Ishikawa (cell line): ENCODE measurements around the gene TXNRD1.

ENCODE experiments used
- CEBPB ChIP-seq: IDR thresholded peaks from 2 replicates; pipeline ENCODE4 v1.6.1; 2012
- CREB1 ChIP-seq: IDR thresholded peaks from 2 replicates; pipeline ENCODE4 v1.6.1; 2012; ENCODE audit warnings: low read depth
- EGR1 ChIP-seq: IDR thresholded peaks from 2 replicates; pipeline ENCODE4 v1.6.1; 2012
- EP300 ChIP-seq: IDR thresholded peaks from 2 replicates; pipeline ENCODE4 v1.6.1; 2012; ENCODE audit warnings: borderline replicate concordance
- FOXM1 ChIP-seq: IDR thresholded peaks from 2 replicates; pipeline ENCODE4 v1.6.1; 2012; ENCODE audit warnings: low read depth, borderline replicate concordance
- MAX ChIP-seq: IDR thresholded peaks from 2 replicates; pipeline ENCODE4 v1.6.1; 2012
- NFIC ChIP-seq: IDR thresholded peaks from 2 replicates; pipeline ENCODE4 v1.6.1; 2012
- RAD21 ChIP-seq: IDR thresholded peaks from 2 replicates; pipeline ENCODE4 v1.6.1; 2012; ENCODE audit warnings: low read depth
- REST ChIP-seq: IDR thresholded peaks from 2 replicates; pipeline ENCODE4 v1.6.1; 2012; ENCODE audit warnings: low read depth, mild to moderate bottlenecking
- TAF1 ChIP-seq: IDR thresholded peaks from 2 replicates; pipeline ENCODE4 v1.6.1; 2012; ENCODE audit warnings: low read depth, mild to moderate bottlenecking
- TCF12 ChIP-seq: IDR thresholded peaks from 2 replicates; pipeline ENCODE4 v1.6.1; 2012; ENCODE audit warnings: low read depth
- TEAD4 ChIP-seq: IDR thresholded peaks from 2 replicates; pipeline ENCODE4 v1.6.1; 2012
- USF1 ChIP-seq: IDR thresholded peaks from 2 replicates; pipeline ENCODE4 v1.6.1; 2012
- YY1 ChIP-seq: IDR thresholded peaks from 2 replicates; pipeline ENCODE4 v1.6.1; 2012; ENCODE audit warnings: low read depth
- ZBTB7A ChIP-seq: IDR thresholded peaks from 2 replicates; pipeline ENCODE4 v1.6.1; 2012; ENCODE audit warnings: low read depth

TXNRD1 gene

GRCh38 chr12:104168596-104168995 is 47.0 kb upstream of the TXNRD1 start:
- TF ChIP-seq TAF1 (no peak), USF1 (no peak), ZBTB7A (no peak), CREB1 (no peak), RAD21 (no peak), FOXM1 (no peak), REST (no peak), NFIC (no peak), EGR1 (no peak), YY1 (no peak), MAX (no peak), CEBPB (no peak), EP300 (no peak), TCF12 (no peak), TEAD4 (no peak)

GRCh38 chr12:104171785-104172569 is 43.6 kb upstream of the TXNRD1 start:
- TF ChIP-seq USF1 (no peak), EP300 (no peak), FOXM1 (no peak), ZBTB7A (no peak), NFIC (no peak), EGR1 (no peak), CEBPB (no peak), CREB1 (no peak), YY1 (no peak)

- no peak for TF ChIP-seq RAD21
- TF ChIP-seq TAF1, result no peak
- TF ChIP-seq REST, result no peak
- no peak for TF ChIP-seq FOXM1
- TF ChIP-seq EGR1, result no peak
- TF ChIP-seq ZBTB7A, result no peak
- no peak for TF ChIP-seq USF1
Observed at GRCh38 chr12:104172570-104172947, 43.0 kb upstream of the TXNRD1 start.

- TF ChIP-seq YY1, result no peak
Observed at GRCh38 chr12:104175726-104176247, 39.8 kb upstream of the TXNRD1 start.

- no peak for TF ChIP-seq FOXM1
- no peak for TF ChIP-seq TAF1
- TF ChIP-seq NFIC, result no peak
- TF ChIP-seq CEBPB, result no peak
- no peak for TF ChIP-seq EP300
- no peak for TF ChIP-seq EGR1
- no peak for TF ChIP-seq YY1
- TF ChIP-seq MAX, result no peak
- TF ChIP-seq REST, result no peak
- no peak for TF ChIP-seq CREB1
- no peak for TF ChIP-seq TCF12
- no peak for TF ChIP-seq RAD21
- no peak for TF ChIP-seq ZBTB7A
- TF ChIP-seq TEAD4, result no peak
- no peak for TF ChIP-seq USF1
Observed at GRCh38 chr12:104177336-104177662, 38.3 kb upstream of the TXNRD1 start.
